Activated CD8-positive, alpha-beta memory T cell treated with anti-CD3 and anti-CD28 coated beads, Interleukin-2, amount 50 U/mL, for 4 hours (primary cell): ENCODE measurements around the gene MUC4.
"Not testable (repeated sequence)": the region's sequence is repeated elsewhere in the genome, so short reads cannot be mapped to it uniquely, and the experiment has no call there.

Source experiments
- DNase-seq: peaks from one replicate; pipeline ENCODE4 v3.0.0-alpha.2; 2020

Gene MUC4

DNA sequence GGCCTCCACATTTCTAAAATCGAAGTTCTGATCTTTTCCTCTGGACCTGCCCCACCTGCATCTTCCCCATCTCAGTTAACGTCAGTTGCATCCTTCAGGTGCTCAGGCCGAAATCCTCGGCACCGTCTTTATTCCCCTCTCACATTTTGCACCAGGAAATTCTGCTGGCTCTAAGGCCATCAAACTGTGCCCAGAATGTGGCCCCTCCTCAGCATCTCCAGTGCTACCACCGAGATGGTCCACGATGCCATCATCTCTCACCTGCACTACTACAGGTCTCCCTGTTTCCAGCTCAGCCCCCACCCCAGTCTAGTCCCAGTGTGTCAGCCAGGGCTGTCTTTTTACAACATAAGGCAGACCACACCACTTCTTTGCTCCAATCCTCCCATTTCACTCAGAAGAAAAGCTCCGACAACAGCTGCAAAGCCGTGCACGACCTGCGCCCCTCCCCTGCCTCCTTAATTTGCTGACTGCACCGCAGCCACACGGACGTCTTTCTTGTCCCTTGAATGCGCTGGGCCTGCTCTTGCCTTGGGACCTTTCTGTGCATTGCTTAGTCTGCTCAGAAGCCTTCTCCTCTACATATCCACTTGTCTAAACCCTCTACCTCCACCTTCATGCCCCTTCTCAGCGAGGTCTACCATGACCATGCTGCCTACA is 76.6 kb downstream of the MUC4 start:
- no peak for DNase-seq

DNA sequence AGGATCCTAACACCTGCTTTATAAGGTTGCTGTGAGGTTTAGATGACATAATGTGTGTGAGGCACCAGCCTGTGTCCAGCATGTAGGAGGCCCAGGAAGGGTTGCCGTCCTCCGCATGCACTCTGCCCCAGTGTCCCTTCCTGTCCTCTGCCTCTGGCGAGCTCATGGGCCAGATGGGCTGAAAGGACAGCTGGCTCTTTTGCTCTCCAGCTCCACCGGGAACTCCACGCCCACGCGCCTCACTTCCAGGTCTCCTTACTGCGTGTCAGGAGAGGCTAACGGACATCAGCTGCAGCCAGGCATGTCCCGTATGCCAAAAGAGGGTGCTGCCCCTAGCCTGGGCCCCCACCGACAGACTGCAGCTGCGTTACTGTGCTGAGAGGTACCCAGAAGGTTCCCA is 78.8 kb downstream of the MUC4 start:
- no peak for DNase-seq

DNA sequence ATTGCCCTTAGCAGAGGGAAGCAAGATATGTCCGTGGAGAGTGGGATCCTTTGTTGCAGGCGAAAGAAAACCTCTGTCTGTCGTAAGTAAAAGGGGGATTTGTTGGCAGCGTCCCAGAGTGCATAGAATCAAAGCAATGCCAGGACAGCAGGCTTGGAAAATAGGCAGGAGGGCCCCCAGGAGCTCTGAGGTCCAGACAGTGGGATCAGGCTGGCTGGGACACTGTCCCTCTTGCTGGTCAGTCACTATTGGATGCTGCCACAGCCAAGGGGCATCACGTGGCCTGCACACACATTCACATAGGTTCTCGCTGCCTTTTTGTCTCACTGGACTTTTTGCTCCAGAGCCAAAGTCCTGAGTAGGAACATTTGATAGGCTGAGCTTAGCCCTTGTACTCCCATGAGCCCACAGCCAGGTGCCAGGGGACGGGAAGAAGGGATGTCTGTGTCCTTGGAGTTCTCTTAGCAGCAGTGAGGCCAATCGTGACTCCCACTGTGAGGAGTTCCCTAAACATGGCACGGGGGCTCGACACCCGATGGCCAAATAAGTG is 80.3 kb downstream of the MUC4 start:
- DNase-seq: no peak

DNA sequence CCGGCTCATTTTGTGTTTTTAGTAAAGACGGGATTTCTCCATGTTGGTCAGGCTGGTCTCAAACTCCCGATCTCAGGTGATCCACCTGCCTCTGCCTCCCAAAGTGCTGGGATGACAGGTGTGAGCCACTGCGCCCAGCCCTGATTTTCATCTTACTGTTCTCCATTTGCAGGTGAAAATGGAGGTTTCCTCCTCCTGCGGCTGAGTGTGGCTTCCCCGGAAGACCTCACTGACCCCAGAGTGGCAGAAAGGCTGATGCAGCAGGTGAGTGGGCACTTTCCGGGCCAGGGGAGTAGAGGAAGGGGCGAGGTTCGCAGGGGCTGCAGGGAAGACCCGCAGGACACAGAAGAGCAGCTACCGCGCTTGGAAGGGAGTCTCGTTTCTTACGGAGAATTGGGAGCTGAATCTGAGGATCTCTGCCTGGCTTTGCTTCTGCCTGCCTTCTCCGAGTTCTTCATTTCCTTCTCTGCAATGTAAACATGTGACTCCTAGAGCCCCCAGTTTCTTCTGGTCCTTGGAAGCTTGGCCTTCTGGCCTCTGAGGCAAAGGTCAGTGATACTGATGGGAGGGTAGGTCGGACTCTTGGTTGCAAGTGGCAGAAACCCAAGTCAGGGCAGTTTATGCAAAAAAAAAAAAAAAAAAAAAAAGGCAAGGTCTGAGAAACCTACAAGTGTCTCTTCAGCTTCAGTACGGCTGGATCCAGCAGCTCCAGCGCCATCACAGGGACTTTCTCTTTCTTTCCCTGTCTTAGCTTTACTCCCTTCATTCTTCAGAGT is 82.1 kb downstream of the MUC4 start:
- DNase-seq: no peak

DNA sequence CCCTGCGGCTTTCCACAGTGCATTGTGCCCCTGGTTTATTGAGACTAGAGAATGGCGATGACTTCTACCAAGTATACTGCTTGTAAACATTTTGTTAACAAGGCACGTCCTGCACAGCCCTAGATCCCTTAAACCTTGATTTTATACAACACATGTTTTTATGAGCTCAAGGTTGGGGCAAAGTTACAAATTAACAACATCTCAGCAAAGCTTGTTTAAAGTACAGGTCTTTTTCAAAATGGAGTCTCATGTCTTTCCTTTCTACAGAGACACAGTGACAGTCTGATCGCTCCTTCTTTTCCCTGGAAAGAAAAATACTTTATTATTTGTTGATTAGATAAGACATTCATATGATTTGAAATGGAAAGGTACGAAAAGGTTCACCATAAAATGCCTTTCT is 82.9 kb downstream of the MUC4 start:
- DNase-seq: not testable (repeated sequence)

DNA sequence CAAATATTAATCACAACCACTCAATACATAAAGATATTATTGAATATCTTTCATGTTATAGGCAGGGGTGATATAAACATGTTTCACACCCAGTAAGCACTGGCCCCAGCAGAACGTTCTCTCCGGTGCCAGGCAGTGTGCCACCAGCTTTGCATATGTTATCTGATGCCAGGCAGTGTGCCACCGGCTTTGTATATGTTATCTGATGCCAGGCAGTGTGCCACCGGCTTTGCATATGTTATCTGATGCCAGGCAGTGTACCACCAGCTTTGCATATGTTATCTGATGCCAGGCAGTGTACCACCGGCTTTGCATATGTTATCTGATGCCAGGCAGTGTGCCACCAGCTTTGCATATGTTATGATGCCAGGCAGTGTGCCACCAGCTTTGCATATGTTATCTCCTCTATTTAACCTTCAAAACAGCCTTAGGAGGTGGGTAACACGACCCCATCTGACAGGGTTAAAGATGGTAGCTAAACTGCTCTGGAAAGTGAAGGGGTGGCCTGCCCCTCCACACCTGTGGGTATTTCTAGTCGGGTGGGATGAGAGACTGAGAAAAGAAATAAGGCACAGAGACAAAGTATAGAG is 84.0 kb downstream of the MUC4 start:
- DNase-seq: no peak

DNA sequence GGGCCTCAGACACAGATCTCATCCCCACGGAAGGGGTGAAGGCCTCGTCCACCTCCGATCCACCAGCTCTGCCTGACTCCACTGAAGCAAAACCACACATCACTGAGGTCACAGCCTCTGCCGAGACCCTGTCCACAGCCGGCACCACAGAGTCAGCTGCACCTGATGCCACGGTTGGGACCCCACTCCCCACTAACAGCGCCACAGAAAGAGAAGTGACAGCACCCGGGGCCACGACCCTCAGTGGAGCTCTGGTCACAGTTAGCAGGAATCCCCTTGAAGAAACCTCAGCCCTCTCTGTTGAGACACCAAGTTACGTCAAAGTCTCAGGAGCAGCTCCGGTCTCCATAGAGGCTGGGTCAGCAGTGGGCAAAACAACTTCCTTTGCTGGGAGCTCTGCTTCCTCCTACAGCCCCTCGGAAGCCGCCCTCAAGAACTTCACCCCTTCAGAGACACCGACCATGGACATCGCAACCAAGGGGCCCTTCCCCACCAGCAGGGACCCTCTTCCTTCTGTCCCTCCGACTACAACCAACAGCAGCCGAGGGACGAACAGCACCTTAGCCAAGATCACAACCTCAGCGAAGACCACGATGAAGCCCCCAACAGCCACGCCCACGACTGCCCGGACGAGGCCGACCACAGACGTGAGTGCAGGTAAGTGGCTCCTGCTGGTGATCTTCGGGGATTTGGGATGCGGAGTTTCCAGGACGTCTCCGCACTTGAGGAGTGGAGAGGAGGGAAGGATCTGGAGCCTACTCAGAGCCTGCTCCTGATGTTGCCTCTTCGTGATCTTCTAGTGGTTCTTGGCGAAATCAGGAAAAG is 85.6 kb downstream of the MUC4 start:
- DNase-seq: not testable (repeated sequence)

DNA sequence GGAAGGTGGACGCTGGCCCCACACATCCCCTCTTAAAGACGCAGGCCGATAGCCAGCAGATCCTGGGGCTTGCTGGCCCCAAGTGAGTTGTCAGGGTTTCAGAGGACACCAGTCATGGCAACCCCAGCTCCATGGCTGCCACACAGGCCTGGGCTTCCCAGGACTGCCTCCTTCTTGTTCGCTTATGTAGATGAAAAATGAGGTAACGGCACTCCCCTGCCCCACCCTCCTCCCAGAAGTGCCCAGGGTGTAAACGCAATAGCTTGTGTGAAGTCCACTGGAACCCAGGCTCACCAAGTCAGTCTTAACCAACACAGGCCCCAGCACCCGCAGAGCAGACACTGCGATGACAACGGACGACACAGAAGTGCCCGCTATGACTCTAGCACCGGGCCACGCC is 87.4 kb downstream of the MUC4 start:
- DNase-seq: not testable (repeated sequence)

DNA sequence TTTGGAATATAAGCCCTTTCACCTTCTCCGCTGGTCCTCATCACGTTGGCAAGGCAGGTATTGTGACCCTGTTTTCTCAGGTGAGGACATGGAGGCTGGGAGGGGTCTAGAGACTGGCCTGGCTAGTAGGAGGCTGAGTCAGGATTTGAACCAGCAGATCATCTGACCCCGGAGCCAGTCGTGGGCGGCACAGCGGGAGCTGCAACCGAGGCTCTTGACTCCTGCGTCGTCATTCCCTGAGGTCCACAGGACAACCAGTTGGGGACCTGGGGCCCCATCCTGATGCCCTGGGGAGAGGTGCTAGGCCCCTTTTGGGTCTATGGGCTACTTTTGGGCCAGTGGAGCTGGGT is 88.8 kb downstream of the MUC4 start:
- not testable (repeated sequence) for DNase-seq

DNA sequence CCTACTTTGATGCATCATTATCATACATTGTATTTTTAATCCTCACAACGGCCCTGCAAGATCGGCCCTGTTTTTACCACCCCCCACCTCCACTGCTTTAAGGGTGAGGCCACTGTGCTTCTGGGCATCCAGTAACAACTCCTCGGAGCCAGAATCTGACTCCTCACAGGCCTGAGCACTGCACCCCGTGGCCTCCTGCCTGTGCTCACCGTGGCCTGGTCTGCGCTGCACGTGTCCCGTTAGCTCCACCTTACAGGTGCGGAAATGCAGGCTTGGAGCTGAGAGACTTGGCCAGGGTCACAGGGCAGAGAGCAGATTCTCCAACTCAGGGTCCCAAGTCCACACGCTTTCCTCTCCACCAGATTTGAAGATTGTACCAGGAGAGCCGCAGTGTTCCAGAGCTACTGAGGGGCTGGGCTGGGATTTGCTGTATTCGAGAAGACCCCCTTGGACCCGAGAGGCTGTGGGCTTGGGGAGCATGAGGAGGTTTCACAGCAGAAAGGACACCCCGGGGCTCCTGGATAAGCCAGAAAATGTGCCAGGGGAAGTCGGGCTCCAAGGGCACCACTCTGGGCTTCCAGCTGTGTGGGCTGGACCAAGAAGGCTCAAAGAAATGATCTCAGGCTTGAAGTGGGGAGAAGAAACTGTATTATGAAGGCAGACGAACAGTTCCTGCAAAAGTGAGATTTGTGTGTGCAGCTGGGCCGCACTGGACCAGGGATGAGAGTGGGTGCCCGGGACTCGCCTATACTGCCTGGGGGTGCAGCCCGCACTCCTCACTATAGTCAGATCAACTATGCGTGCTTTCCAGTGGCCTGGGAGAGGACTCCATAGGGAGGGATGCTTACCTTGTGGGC is 89.4 kb downstream of the MUC4 start:
- not testable (repeated sequence) for DNase-seq

DNA sequence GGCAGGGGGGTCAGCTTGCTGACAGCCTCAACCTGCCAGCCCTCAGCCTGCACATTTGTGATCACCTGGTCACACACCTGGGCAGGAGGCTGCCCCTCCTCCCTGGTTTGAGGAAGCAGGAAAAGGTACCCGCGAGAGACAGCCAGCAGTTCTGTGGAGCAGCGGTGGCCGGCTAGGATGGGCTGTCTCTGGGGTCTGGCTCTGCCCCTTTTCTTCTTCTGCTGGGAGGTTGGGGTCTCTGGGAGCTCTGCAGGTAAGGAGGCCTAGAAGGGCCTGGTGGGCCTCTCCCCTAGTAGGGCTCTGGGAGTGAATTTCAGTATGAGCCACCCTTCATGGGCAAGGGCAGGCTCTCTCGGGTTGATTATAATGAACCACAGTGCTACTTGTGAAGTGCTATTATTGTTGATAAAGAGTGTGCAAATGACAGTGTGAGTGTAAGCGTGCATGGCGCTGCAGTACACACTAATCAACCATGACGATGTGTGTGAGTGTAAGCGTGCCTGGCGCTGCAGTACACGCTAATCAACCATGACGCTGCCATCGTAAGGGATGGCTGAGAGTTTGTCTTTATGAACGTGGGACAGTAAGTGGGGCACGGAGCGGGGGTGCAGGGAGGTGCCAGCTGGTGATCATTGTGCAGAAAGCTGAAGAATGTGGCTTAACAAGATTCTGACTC is 90.8 kb downstream of the MUC4 start, which contains the start of gene MUC20:
Gene MUC20, plus strand, starts transcription at position 148 of the 676 bp plus-strand sequence. Its CDS starts 30 bp downstream, at position 178.
- DNase-seq: not testable (repeated sequence)

DNA sequence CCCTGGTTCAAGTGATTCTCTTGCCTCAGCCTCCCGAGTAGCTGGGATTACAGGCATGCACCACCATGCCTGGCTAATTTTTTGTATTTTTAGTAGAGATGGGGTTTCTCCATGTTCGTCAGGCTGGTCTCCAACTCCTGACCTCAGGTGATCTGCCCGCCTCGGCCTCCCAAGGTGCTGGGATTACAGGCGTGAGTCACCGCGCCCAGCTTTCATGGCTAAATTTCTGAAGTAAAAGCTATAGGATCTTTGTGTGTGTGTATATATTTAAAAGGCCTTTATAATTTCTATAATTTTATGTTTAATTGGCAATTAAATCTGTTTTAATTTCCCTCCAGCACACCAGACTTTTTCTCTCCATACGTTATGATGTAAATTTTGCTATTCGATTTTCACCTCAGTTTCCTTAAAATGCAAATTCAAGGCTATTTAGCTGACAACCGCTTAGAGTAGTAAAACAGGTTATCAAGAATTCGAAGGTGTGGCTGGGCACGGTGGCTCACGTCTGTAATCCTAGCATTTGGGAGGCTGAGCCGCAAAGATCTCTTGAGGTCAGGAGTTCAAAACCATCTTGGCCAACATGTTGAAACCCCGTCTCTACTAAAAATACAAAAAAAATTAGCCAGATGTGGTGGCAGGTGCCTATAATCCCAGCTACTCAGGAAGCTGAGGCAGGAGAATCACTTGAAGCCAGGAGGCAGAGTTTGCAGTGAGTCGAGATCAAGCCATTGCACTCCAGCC is 92.0 kb downstream of the MUC4 start:
- not testable (repeated sequence) for DNase-seq

DNA sequence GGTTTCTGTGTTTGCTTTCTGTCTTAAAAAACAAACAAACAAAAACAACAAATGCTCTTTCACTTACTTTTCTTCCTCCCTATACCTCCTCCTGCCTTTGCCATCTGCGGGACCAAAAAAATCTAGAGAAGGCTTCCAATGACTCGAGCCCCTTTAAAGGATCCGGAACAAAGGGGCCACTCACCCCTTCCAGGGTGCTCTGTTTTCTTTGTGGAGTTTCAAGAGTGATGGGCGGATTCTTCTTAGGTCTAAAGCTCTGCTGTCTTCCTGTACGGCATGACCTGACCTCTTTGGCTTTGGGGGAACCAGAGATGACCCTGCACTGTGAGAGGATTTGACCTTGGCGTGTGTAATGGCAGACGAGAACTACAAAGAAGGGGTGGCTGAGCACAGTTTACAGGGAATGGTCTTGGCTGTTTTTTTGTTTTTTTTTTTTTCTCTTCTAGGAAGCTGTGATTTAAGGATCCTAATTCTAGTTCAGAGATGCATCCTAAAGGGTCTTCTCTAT is 93.2 kb downstream of the MUC4 start:
- no peak for DNase-seq

DNA sequence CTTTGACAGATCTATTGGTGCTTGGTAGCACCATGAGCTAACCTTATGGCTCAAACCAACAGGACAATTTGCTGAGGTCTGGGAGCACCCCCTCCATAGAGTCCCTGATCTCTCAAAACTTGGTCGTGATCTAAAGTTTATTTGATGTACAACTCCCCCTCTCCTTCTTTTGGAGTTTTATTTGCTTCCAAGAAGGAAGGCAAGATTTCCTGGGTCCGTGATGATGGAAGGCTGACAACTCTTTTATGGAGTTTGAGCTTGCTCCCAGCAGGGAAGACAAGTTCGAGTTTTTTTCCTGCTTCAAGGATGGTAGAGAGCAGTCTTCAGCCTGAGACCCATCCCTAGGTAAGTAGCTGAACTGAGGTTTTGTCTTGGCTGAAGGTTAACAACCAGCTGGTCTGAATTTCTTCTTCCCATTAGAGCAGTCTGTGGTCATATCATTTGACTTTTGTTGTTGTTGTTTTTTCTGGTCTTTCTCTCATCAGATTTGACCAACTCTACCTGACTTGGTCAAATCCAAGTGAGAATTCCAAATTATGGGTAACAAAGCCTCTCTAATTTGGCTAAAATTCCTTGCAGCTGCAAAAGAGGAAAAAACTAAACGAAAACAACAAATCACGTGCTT is 93.8 kb downstream of the MUC4 start:
- DNase-seq: no peak

DNA sequence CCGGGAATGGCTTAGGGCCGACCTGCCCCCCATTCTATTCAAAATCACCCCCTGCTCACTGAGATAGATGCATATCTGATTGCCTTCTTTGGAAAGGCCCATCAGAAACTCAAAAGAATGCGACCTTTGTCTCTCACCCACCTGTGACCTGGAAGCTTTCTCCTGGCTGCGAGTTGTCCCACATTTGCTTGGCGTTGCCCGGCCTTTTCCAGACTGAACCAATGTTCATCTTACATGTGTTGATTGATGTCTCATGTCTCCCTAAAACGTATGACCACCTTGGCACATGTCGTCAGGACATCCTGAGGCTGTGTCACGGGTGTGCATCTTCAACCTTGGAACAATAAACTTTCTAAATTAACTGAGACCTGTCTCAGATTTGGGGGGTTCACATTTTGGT is 94.3 kb downstream of the MUC4 start:
- DNase-seq: no peak

DNA sequence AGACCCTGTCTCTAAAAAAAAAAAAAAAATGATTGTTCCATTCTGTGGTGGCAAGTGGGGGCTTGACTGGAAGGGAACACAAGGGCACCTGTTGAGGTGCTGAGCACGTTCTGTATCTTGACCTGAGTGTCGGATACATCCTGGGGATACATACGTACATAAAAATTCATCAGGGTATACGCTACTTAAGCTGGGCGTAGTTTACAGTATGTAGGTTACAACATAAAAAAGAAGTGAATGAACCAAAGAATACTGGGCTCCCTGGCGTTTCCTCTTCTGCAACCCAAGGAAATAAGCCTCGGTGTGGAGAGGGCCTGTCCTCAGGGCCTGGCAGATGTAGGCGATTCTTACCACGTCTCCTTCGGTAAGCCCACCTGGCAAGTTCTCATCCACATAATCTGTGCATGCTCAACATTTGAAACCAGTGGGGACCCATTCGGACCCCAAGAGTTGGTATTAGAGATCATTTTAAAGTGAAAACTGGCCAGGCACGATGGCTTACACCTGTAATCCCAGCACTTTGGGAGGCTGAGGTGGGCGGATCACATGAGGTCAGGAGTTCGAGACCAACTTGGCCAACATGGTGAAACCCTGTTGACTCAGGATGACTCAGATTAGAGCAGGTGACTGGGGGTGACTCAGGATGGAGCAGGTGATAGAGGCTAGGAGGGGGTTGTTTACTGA is 96.0 kb downstream of the MUC4 start:
- DNase-seq: no peak

DNA sequence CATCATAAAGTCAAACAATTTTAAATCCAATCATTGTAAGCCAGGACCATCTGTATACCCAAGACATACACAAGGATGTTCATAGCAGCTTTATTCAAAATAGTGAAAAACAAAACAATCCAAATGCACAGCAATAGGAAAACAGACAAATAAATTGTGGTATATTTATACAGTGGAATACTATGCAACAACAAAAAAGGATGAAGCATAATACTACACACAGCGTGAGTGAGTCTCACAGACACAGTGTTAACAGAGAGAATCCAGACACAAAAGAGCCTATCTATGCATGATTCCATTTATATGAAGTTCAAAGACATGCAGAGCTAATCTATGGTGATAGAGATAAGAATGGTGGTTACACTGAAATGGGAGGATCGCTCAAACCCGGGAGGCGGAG is 96.6 kb downstream of the MUC4 start:
- DNase-seq: no peak

DNA sequence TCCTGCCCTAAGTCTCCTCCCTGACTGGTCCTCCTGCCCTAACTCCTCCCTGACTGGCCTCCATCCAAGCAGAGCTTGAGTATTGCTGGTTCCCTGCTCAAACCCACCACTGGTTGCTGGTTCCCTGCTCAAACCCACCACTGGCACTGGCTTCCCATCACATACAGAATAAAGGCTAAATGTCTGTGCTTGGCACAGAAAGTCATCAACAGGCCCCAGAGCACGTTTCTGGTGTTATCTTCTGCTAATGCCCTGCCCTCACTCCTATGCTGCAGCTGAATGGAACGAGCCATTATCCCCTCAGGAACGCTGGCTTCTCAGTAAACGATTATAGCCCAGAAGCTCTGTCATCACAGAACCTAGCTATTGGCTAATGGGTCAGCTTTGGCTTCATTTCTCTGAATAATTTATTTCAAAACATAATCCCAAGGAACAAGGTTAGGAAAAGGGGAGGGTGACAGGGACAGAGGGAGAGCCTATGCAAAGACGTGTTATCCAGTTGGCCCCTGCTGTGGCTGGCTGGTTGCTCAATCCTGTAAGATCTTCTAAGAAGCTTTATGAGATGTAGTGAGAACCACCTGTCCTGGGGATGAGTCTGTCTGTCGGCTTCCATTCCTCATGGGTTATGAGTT is 97.2 kb downstream of the MUC4 start:
- DNase-seq: no peak

DNA sequence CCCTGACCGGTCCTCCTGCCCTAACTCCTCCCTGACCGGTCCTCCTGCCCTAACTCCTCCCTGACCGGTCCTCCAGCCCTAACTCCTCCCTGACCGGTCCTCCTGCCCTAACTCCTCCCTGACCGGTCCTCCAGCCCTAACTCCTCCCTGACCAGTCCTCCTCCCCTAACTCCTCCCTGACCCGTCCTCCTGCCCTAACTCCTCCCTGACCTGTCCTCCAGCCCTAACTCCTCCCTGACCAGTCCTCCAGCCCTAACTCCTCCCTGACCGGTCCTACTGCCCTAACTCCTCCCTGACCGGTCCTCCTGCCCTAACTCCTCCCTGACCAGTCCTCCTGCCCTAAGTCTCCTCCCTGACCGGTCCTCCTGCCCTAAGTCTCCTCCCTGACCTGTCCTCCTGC is 98.6 kb downstream of the MUC4 start:
- DNase-seq: not testable (repeated sequence)
